MM.1S (cell line): ENCODE data around the gene TDRD7.

ENCODE experiments used
- DNase-seq: peaks from one replicate; pipeline ENCODE4 v3.0.0-alpha.2; 2015
- H2AFZ ChIP-seq: fragments of 300-600 bp; sonication (generic); 2 replicates; pipeline ENCODE4 v1.6.0; 2016; ENCODE audit warnings: antibody characterized with exemption, low read length
- H3F3A ChIP-seq: fragments of 300-600 bp; sonication (generic); 2 replicates; pipeline ENCODE4 v1.6.1; 2016; ENCODE audit warnings: mild to moderate bottlenecking, antibody characterized with exemption, low read length, moderate library complexity, mixed read lengths; ENCODE audit not compliant: insufficient read depth
- H3K27ac ChIP-seq: fragments of 300-600 bp; sonication (generic); 2 replicates; pipeline ENCODE4 v1.5.1; 2016; ENCODE audit warnings: mild to moderate bottlenecking, low read length
- H3K27me3 ChIP-seq: fragments of 300-600 bp; sonication (generic); replicated peaks from 2 replicates; pipeline ENCODE4 v1.6.0; 2016; ENCODE audit warnings: low read length; ENCODE audit not compliant: insufficient read depth
- H3K36me3 ChIP-seq: fragments of 300-600 bp; sonication (generic); replicated peaks from 2 replicates; pipeline ENCODE4 v1.6.1; 2016; ENCODE audit warnings: mild to moderate bottlenecking, low read length, mixed read lengths; ENCODE audit not compliant: insufficient read depth
- H3K4me1 ChIP-seq: fragments of 300-600 bp; sonication (generic); 2 replicates; pipeline ENCODE4 v1.6.1; 2016; ENCODE audit warnings: low read length, mixed read lengths
- H3K4me2 ChIP-seq: fragments of 300-600 bp; sonication (generic); 2 replicates; pipeline ENCODE4 v1.6.0; 2016; ENCODE audit warnings: low read depth, low read length
- H3K4me3 ChIP-seq: fragments of 300-600 bp; sonication (generic); 2 replicates; pipeline ENCODE4 v1.5.1; 2016; ENCODE audit warnings: low read length, mixed read lengths
- H3K79me2 ChIP-seq: fragments of 300-600 bp; sonication (generic); 2 replicates; pipeline ENCODE4 v1.6.1; 2016; ENCODE audit warnings: mixed run types, low read length, mixed read lengths
- H3K9ac ChIP-seq: fragments of 300-600 bp; sonication (generic); 2 replicates; pipeline ENCODE4 v1.6.1; 2016; ENCODE audit warnings: low read length, mixed read lengths
- H3K9me2 ChIP-seq: fragments of 300-600 bp; sonication (generic); replicated peaks from 2 replicates; pipeline ENCODE4 v1.6.1; 2016; ENCODE audit warnings: mild to moderate bottlenecking, low read length, mixed read lengths; ENCODE audit not compliant: insufficient read depth
- H3K9me3 ChIP-seq: fragments of 300-600 bp; sonication (generic); replicated peaks from 2 replicates; pipeline ENCODE4 v1.6.1; 2016; ENCODE audit warnings: mild to moderate bottlenecking, low read length, mixed read lengths; ENCODE audit not compliant: insufficient read depth
- H4K20me1 ChIP-seq: fragments of 300-600 bp; sonication (generic); 2 replicates; pipeline ENCODE4 v1.6.1; 2016; ENCODE audit warnings: mild to moderate bottlenecking, low read length, moderate library complexity, mixed read lengths; ENCODE audit not compliant: insufficient read depth
- EZH2 ChIP-seq: fragments of 300-600 bp; sonication (generic); optimal IDR thresholded peaks from 2 replicates; pipeline ENCODE3; 2017; ENCODE audit warnings: low read depth, mild to moderate bottlenecking, antibody characterized with exemption, low read length, mixed read lengths
- EZH2phosphoT487 ChIP-seq: fragments of 300-600 bp; sonication (generic); IDR thresholded peaks from 2 replicates; pipeline ENCODE4 v1.6.1; 2018; ENCODE audit warnings: antibody characterized with exemption, low read length
- TF ChIP-seq, protein P1 (sequence below): fragments of 300-600 bp; sonication (generic); IDR thresholded peaks from 2 replicates; pipeline ENCODE4 v1.5.1; 2016; ENCODE audit warnings: antibody characterized with exemption, low read length, mixed read lengths

Gene TDRD7

DNA sequence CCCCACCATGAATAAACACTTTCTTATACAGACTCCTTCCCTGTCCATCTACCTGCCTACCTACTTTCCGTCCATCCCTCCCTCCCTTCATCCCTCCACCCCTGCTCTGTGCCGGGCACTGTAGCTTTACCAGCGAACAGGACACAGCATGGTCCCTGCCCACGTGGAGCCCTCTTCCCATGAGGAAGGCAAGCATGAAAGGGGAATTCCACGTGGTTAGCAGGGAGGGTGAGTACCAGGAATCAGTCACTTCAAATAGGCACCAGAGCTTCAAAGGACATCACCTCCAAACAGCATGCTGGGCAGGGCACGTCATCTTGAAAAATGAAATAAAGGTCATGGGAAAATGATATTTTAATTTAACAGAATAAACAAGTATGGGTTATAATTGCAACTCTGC, 35.0 kb upstream of the TDRD7 start:
- no peaks in the 10 kb centered on the region for H3F3A ChIP-seq
- H3K9ac ChIP-seq = no peak overlapping the region
- no peaks in the 10 kb centered on the region for H3K79me2 ChIP-seq
- H3K36me3 ChIP-seq = no peaks in the 10 kb centered on the region
- H3K27me3 ChIP-seq = no peaks in the 10 kb centered on the region
- no peak overlapping the region for H3K4me3 ChIP-seq
- no peak overlapping the region for H3K4me2 ChIP-seq
- H3K27ac ChIP-seq = no peak overlapping the region
- H2AFZ ChIP-seq = no peak overlapping the region
- no peak for TF ChIP-seq EZH2phosphoT487
- TF ChIP-seq EZH2 = no peak
- TF ChIP-seq, protein P1, sequence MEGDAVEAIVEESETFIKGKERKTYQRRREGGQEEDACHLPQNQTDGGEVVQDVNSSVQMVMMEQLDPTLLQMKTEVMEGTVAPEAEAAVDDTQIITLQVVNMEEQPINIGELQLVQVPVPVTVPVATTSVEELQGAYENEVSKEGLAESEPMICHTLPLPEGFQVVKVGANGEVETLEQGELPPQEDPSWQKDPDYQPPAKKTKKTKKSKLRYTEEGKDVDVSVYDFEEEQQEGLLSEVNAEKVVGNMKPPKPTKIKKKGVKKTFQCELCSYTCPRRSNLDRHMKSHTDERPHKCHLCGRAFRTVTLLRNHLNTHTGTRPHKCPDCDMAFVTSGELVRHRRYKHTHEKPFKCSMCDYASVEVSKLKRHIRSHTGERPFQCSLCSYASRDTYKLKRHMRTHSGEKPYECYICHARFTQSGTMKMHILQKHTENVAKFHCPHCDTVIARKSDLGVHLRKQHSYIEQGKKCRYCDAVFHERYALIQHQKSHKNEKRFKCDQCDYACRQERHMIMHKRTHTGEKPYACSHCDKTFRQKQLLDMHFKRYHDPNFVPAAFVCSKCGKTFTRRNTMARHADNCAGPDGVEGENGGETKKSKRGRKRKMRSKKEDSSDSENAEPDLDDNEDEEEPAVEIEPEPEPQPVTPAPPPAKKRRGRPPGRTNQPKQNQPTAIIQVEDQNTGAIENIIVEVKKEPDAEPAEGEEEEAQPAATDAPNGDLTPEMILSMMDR = no peak
- no peaks in the 10 kb centered on the region for H3K4me1 ChIP-seq
- DNase-seq = no peak
- H3K9me3 ChIP-seq = no peaks in the 10 kb centered on the region
- H4K20me1 ChIP-seq = no peaks in the 10 kb centered on the region
- no peaks in the 10 kb centered on the region for H3K9me2 ChIP-seq

- no peak overlapping the region for H3K4me3 ChIP-seq
- H2AFZ ChIP-seq = no peak overlapping the region
- H3F3A ChIP-seq = no peaks in the 10 kb centered on the region
- no peak overlapping the region for H3K4me2 ChIP-seq
- no peaks in the 10 kb centered on the region for H3K27me3 ChIP-seq
- H3K79me2 ChIP-seq = no peaks in the 10 kb centered on the region
- no peak for DNase-seq
- H3K9me2 ChIP-seq = no peaks in the 10 kb centered on the region
- H3K27ac ChIP-seq = no peak overlapping the region
- H3K9me3 ChIP-seq = no peaks in the 10 kb centered on the region
- TF ChIP-seq EZH2 (no peak), EZH2phosphoT487 (no peak)
- H3K36me3 ChIP-seq = no peaks in the 10 kb centered on the region
- no peaks in the 10 kb centered on the region for H4K20me1 ChIP-seq
- no peak overlapping the region for H3K9ac ChIP-seq
- peaks cover 5% of the 10 kb centered on the region; the same call in 1 of the 2 replicates for H3K4me1 ChIP-seq
Observed at GRCh38 chr9:97382099-97382718, 29.7 kb upstream of the TDRD7 start.

GRCh38 chr9:97384406-97385262, 27.3 kb upstream of the TDRD7 start:
- Histone ChIP-seq H3K4me2 (no peak overlapping the region), H3K27ac (no peak overlapping the region), H3K4me3 (no peak overlapping the region)

More at GRCh38 chr9:97384406-97385262, 27.3 kb upstream of the TDRD7 start:
- no peak for TF ChIP-seq EZH2phosphoT487
- TF ChIP-seq, protein P1 = no peak
- TF ChIP-seq EZH2 = no peak
- H3K9me3 ChIP-seq = no peaks in the 10 kb centered on the region
- H3K36me3 ChIP-seq = no peaks in the 10 kb centered on the region
- no peaks in the 10 kb centered on the region for H3F3A ChIP-seq
- H4K20me1 ChIP-seq = no peaks in the 10 kb centered on the region
- DNase-seq = no peak
- no peak overlapping the region for H2AFZ ChIP-seq
- no peak overlapping the region for H3K9ac ChIP-seq
- H3K4me1 ChIP-seq = peaks cover 9% of the 10 kb centered on the region; the same call in 1 of the 2 replicates
- H3K27me3 ChIP-seq = no peaks in the 10 kb centered on the region
- H3K79me2 ChIP-seq = no peaks in the 10 kb centered on the region
- no peaks in the 10 kb centered on the region for H3K9me2 ChIP-seq
